Stomach (tissue), 9 donors: ENCODE results near the gene SMIM36. TPM values are rescaled to one million over a fixed set of nuclear protein-coding genes. Genes with fewer than 3 reads are reported as not detected.
"Not testable (repeated sequence)": the region's sequence is repeated elsewhere in the genome, so short reads cannot be mapped to it uniquely, and the experiment has no call there.

Experiments used
- DNase-seq, 2 donors: peaks; one replicate each; pipeline versions ENCODE4 v3.0.0 to v3.0.0-alpha.2; 2013 to 2019
- H3K27ac ChIP-seq, 5 donors: fragments of 200-600 bp in 4 of 5; sonication (generic) in 4 of 5; one replicate each; pipeline ENCODE4 v1.5.1; 2013 to 2019; ENCODE audit warnings: mild to moderate bottlenecking in 1 of 5, moderate library complexity in 1 of 5
- H3K27me3 ChIP-seq, 3 donors: fragments of 200-600 bp; sonication (generic); one replicate each; pipeline ENCODE4 v1.5.1; 2017 to 2019; ENCODE audit warnings: mixed run types in 1 of 3
- H3K36me3 ChIP-seq, 4 donors: fragments of 200-600 bp; sonication (generic); 1 replicate in 3 of 4; 2 replicates in 1 of 4; pipeline ENCODE4 v1.5.1; 2016 to 2019
- H3K4me1 ChIP-seq, 4 donors: fragments of 200-600 bp; sonication (generic); one replicate each; pipeline ENCODE4 v1.5.1; 2016 to 2019
- H3K4me3 ChIP-seq, 4 donors: fragments of 200-600 bp; sonication (generic) in 3 of 4; one replicate each; pipeline ENCODE4 v1.5.1; 2016 to 2019; ENCODE audit warnings: mild to moderate bottlenecking in 1 of 4
- H3K9me3 ChIP-seq, 4 donors: fragments of 200-600 bp; sonication (generic); one replicate each; pipeline ENCODE4 v1.5.1; 2016 to 2019
- CTCF ChIP-seq, 7 experiments: fragments of 450-650 bp in 4 of 7; fragments of 200-600 bp in 3 of 7; sonication (generic) in 3 of 7; IDR thresholded peaks; one replicate each; pipeline ENCODE4 v1.5.1; 2016 to 2019; ENCODE audit warnings: antibody characterized with exemption in 7 of 7, control low read depth in 2 of 7, mild to moderate bottlenecking in 1 of 7
- EP300 ChIP-seq: sonication (generic); formaldehyde crosslinking; IDR thresholded peaks from one replicate; pipeline ENCODE4 v1.6.1; 2017; ENCODE audit warnings: antibody characterized with exemption
- POLR2A ChIP-seq, 4 donors: fragments of 450-650 bp; IDR thresholded peaks; one replicate each; pipeline ENCODE4 v1.6.1; 2016; ENCODE audit warnings: antibody characterized with exemption in 4 of 4, control low read depth in 2 of 4, mild to moderate bottlenecking in 1 of 4, moderate library complexity in 1 of 4
- POLR2AphosphoS5 ChIP-seq, 3 donors: sonication (generic); formaldehyde crosslinking; IDR thresholded peaks; one replicate each; pipeline ENCODE4 v1.6.1; 2016; ENCODE audit warnings: antibody characterized with exemption in 3 of 3
- WGBS, 5 donors: extraction: QIAGEN DNeasy Blood & Tissue Kit in 3 of 5; methylation state at CpG; one replicate each; pipeline versions ENCODE4 v1.1.5 to v1.1.7; 2013 to 2018; 5-methylcytosine and 5-hydroxymethylcytosine counted together
- intact Hi-C: fragments of 100-400 bp; cut with DNase I; formaldehyde crosslinking; loops from one replicate; pipeline ENCODE4 v1.15.1; 2023; ENCODE audit warnings: low total_unique reads
- polyA plus RNA-seq, 3 donors: library from polyadenylated mRNA; stranded (reverse); fragments of 200-250 nt; gene quantifications; one replicate each; pipeline ENCODE4 v1.2.3, GENCODE V29; 2013
- total RNA-seq, 5 donors: library from RNA; depleted of rRNA; stranded (reverse); fragments of >200 nt; gene quantifications; one replicate each; pipeline versions ENCODE4 v1.1.0 to v1.2.3, GENCODE V29; 2014 to 2016
- donor health status: healthy with polysubstance abuse.
- donor health status: Bipolar disorder and iron deficiency.
- donor health status: healthy.

The SMIM36 gene
- total and polyA plus RNA-seq, 8 donors = not detected

GRCh38 chr17:55451758-55452138 is 59.5 kb downstream of the SMIM36 start:
- peak overlapping the region in 4 of 5 donors; percentile 29 to 76 (median 62) for H3K27ac ChIP-seq
- 93 to 97% (median 95%) methylated on average over 2 of the region's 2 CpGs for WGBS, 5 donors
- no peaks in the 10 kb centered on the region for H3K27me3 ChIP-seq
- intact Hi-C loops = no loop called here
- H3K36me3 ChIP-seq = no peaks in the 10 kb centered on the region
- no peaks in the 10 kb centered on the region for H3K9me3 ChIP-seq
- H3K4me1 ChIP-seq = peaks cover 0 to 48% (median 18%) of the 10 kb centered on the region in 4 donors
- TF ChIP-seq CTCF (IDR thresholded peaks at IDR 0.05) (no peak), EP300 (no peak), POLR2A (IDR thresholded peaks at IDR 0.05) (no peak), POLR2AphosphoS5 (IDR thresholded peaks at IDR 0.05) (no peak)
- no peak for DNase-seq
- no peak overlapping the region for H3K4me3 ChIP-seq

- intact Hi-C loops = no loop called here
- H3K36me3 ChIP-seq = no peaks in the 10 kb centered on the region
Measured at GRCh38 chr17:55451203-55451641, 60.0 kb downstream of the SMIM36 start.

GRCh38 chr17:55450232-55450825 is 60.9 kb downstream of the SMIM36 start:
- intact Hi-C loops = no loop called here
- 67 to 82% (median 72%) methylated on average over 7 of the region's 7 CpGs for WGBS, 5 donors
- H3K36me3 ChIP-seq = no peaks in the 10 kb centered on the region
- no peak overlapping the region for H3K4me3 ChIP-seq
- peaks cover 0 to 48% (median 20%) of the 10 kb centered on the region in 4 donors for H3K4me1 ChIP-seq
- TF ChIP-seq EP300 (no peak), POLR2A (IDR thresholded peaks at IDR 0.05) (no peak)
- DNase-seq = no peak
- no peak overlapping the region for H3K27ac ChIP-seq
- H3K27me3 ChIP-seq = no peaks in the 10 kb centered on the region
- no peaks in the 10 kb centered on the region for H3K9me3 ChIP-seq

More at GRCh38 chr17:55451203-55451641, 60.0 kb downstream of the SMIM36 start:
- WGBS, 5 donors = 80 to 92% (median 88%) methylated on average over 1 of the region's 1 CpG
- TF ChIP-seq CTCF (IDR thresholded peaks at IDR 0.05) (no peak), POLR2AphosphoS5 (IDR thresholded peaks at IDR 0.05) (no peak), EP300 (no peak), POLR2A (IDR thresholded peaks at IDR 0.05) (no peak)
- Histone ChIP-seq H3K4me1 (peaks cover 0 to 48% (median 20%) of the 10 kb centered on the region in 4 donors), H3K27ac (peak overlapping the region in 3 of 5 donors; percentile 54 to 76 (median 75)), H3K4me3 (no peak overlapping the region), H3K27me3 (no peaks in the 10 kb centered on the region), H3K9me3 (no peaks in the 10 kb centered on the region)
- peak in 1 of 2 donors; percentile 62 for DNase-seq

GRCh38 chr17:55448681-55449080 is 62.6 kb downstream of the SMIM36 start:
- WGBS, 5 donors = 52 to 63% (median 59%) methylated on average over 4 of the region's 4 CpGs
- peak overlapping the region in 1 of 5 donors; percentile 12 for H3K27ac ChIP-seq
- H3K4me1 ChIP-seq = peaks cover 0 to 38% (median 19%) of the 10 kb centered on the region in 4 donors
- intact Hi-C loops = no loop called here
- no peak for DNase-seq
- H3K4me3 ChIP-seq = no peak overlapping the region
- no peaks in the 10 kb centered on the region for H3K27me3 ChIP-seq
- H3K9me3 ChIP-seq = no peaks in the 10 kb centered on the region
- TF ChIP-seq POLR2AphosphoS5 (IDR thresholded peaks at IDR 0.05) (no peak), EP300 (no peak), POLR2A (IDR thresholded peaks at IDR 0.05) (no peak), CTCF (IDR thresholded peaks at IDR 0.05) (no peak)
- H3K36me3 ChIP-seq = no peaks in the 10 kb centered on the region

- intact Hi-C loops = no loop called here
- DNase-seq = no peak
- Histone ChIP-seq H3K4me3 (no peak overlapping the region), H3K36me3 (no peaks in the 10 kb centered on the region), H3K27ac (peak overlapping the region in 1 of 5 donors; percentile 34), H3K9me3 (no peaks in the 10 kb centered on the region), H3K4me1 (peaks cover 0 to 47% (median 9%) of the 10 kb centered on the region in 4 donors), H3K27me3 (no peaks in the 10 kb centered on the region)
- WGBS, 5 donors = 39 to 53% (median 45%) methylated on average over 4 of the region's 4 CpGs
- TF ChIP-seq POLR2AphosphoS5 (IDR thresholded peaks at IDR 0.05) (no peak), CTCF (IDR thresholded peaks at IDR 0.05) (no peak), EP300 (no peak), POLR2A (IDR thresholded peaks at IDR 0.05) (no peak)
Measured at GRCh38 chr17:55446581-55447205, 64.6 kb downstream of the SMIM36 start.

GRCh38 chr17:55446004-55446403 is 65.2 kb downstream of the SMIM36 start:
- H3K36me3 ChIP-seq, H3K27me3 ChIP-seq, H3K4me3 ChIP-seq, H3K9me3 ChIP-seq, DNase-seq, intact Hi-C loops: not testable (repeated sequence)
- WGBS, 5 donors = 94 to 100% (median 96%) methylated on average over 4 of the region's 4 CpGs
- peaks cover 0 to 46% (median 6%) of the 10 kb centered on the region in 4 donors for H3K4me1 ChIP-seq
- H3K27ac ChIP-seq = peak overlapping the region in 1 of 5 donors; percentile 1
